Neural progenitor cell (in vitro differentiated cells): ENCODE data around the gene SLC25A47.

Experiments
- EZH2phosphoT487 ChIP-seq: fragments of 200-600 bp; sonication (generic); IDR thresholded peaks from 2 replicates; pipeline ENCODE4 v1.6.1; 2017; ENCODE audit warnings: antibody characterized with exemption
- TF ChIP-seq, protein P1 (sequence below): fragments of 200-600 bp; sonication (generic); IDR thresholded peaks from 2 replicates; pipeline ENCODE4 v1.5.1; 2017; ENCODE audit warnings: antibody characterized with exemption, mild to moderate bottlenecking

- TF ChIP-seq, protein P1, sequence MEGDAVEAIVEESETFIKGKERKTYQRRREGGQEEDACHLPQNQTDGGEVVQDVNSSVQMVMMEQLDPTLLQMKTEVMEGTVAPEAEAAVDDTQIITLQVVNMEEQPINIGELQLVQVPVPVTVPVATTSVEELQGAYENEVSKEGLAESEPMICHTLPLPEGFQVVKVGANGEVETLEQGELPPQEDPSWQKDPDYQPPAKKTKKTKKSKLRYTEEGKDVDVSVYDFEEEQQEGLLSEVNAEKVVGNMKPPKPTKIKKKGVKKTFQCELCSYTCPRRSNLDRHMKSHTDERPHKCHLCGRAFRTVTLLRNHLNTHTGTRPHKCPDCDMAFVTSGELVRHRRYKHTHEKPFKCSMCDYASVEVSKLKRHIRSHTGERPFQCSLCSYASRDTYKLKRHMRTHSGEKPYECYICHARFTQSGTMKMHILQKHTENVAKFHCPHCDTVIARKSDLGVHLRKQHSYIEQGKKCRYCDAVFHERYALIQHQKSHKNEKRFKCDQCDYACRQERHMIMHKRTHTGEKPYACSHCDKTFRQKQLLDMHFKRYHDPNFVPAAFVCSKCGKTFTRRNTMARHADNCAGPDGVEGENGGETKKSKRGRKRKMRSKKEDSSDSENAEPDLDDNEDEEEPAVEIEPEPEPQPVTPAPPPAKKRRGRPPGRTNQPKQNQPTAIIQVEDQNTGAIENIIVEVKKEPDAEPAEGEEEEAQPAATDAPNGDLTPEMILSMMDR: no peak
- TF ChIP-seq EZH2phosphoT487: no peak
Measured at GRCh38 chr14:100321473-100322137, 1.5 kb upstream of the SLC25A47 start.
